Skin of body (tissue), 2 donors: Measurements from ENCODE around the gene DGLUCY. TPM values are rescaled to one million over a fixed set of nuclear protein-coding genes. Genes with fewer than 3 reads are reported as not detected.
A peak's percentile ranks its signal among the peaks of the same experiment; 100 is the strongest.

Experiments
- small RNA-seq: library from RNA; depleted of rRNA; stranded (forward); fragments of <200 nt; gene quantifications from one replicate; pipeline ENCODE3, GENCODE V24; 2014; ENCODE audit warnings: low replicate concordance
- total RNA-seq: library from RNA; depleted of rRNA; stranded (reverse); fragments of >200 nt; gene quantifications from one replicate; pipeline ENCODE4 v1.2.3, GENCODE V29; 2014

Gene DGLUCY
- total RNA-seq, 1 donor from 2014 or later = 40.0 TPM

Small RNAs within 50 kb of the gene (small RNA-seq; reads per million reads assigned to genes)
- gene RNU7-30P (not detected), gene SNORA11B (0.50 reads per million, percentile 60 among the genes with 10 or more reads in this experiment)

Other genes starting within 250 kb of the DGLUCY start
- gene RPS6KA5, start 53.4 kb upstream of the DGLUCY start, total RNA-seq = 4.9 TPM
- 2.0 TPM for gene GPR68, start 130.6 kb downstream of the DGLUCY start, total RNA-seq